Endothelial cell of umbilical vein (primary cell): ENCODE results near the gene MCM3. TPM values are rescaled to one million over a fixed set of nuclear protein-coding genes. Genes with fewer than 3 reads are reported as not detected.

ENCODE experiments used
- BruUV-seq: library from RNA; stranded (reverse); fragments of 400-500 nt; replicated peaks from 2 replicates; lab custom pipeline; 2021; lab: Mats Ljungman, UMichigan
- CTCF ChIA-PET: fragments of 300-600, 350-600 bp; sonication (Branson Sonifier 250); formaldehyde crosslinking; loops from one replicate; lab custom pipeline; 2021; ENCODE audit warnings: antibody characterized with exemption, inconsistent platforms; lab: Charles Lee
- POLR2A ChIA-PET: fragments of 300-600, 350-600 bp; sonication (Branson Sonifier 250); formaldehyde crosslinking; loops from one replicate; lab custom pipeline; 2021; ENCODE audit warnings: antibody characterized with exemption, inconsistent platforms; lab: Charles Lee
- DNase-seq: peaks from one replicate; pipeline ENCODE4 v3.0.0-alpha.2; 2011; ENCODE audit warnings: low read depth, low spot score
- FAIRE-seq: peaks from 2 replicates; lab custom pipeline; 2011; peaks lifted over from hg19 to GRCh38; lab: Jason Lieb, UNC
- H2AFZ ChIP-seq: 2 replicates; pipeline ENCODE4 v1.6.0; 2012; ENCODE audit warnings: low read depth, low read length, control low read depth, inconsistent platforms
- H3K27ac ChIP-seq: 2 replicates; pipeline ENCODE4 v1.5.1; 2011; ENCODE audit warnings: low read depth, mild to moderate bottlenecking, control low read depth, low read length, moderate library complexity; ENCODE audit not compliant: insufficient read depth
- H3K27me3 ChIP-seq, 2 experiments: 2 replicates each; pipeline versions ENCODE4 v1.6.0 to v1.6.1; 2011; ENCODE audit warnings: low read length in 2 of 2, mixed read lengths in 1 of 2; ENCODE audit not compliant: control insufficient read depth in 2 of 2, insufficient read depth in 2 of 2
- H3K36me3 ChIP-seq, 2 experiments: 2 replicates in 1 of 2; 3 replicates in 1 of 2; pipeline ENCODE4 v1.5.1; 2011; ENCODE audit warnings: low read length in 2 of 2, mild to moderate bottlenecking in 1 of 2, moderate library complexity in 1 of 2; ENCODE audit not compliant: control insufficient read depth in 2 of 2, insufficient read depth in 2 of 2; ENCODE audit errors: extremely low read depth in 1 of 2
- H3K4me1 ChIP-seq: 3 replicates; pipeline ENCODE4 v1.5.1; 2011; ENCODE audit warnings: mild to moderate bottlenecking, low read length; ENCODE audit not compliant: control insufficient read depth, insufficient read depth; ENCODE audit errors: extremely low read depth
- H3K4me2 ChIP-seq: 2 replicates; pipeline ENCODE4 v1.6.1; 2011; ENCODE audit warnings: low read length, control low read depth, mixed read lengths; ENCODE audit not compliant: insufficient read depth
- H3K4me3 ChIP-seq, 3 experiments: fragments of 200-600 bp in 1 of 3; sonication (generic), shearing (Covaris generic) in 1 of 3; replicated peaks in 1 of 3; 2 replicates each; pipeline ENCODE4 v1.5.1; 2011 to 2016; ENCODE audit warnings: control low read depth in 3 of 3, low read length in 3 of 3, mild to moderate bottlenecking in 2 of 3, inconsistent platforms in 1 of 3, low read depth in 1 of 3, moderate library complexity in 1 of 3; ENCODE audit not compliant: insufficient read depth in 1 of 3
- H3K79me2 ChIP-seq: 2 replicates; pipeline ENCODE4 v1.6.0; 2012; ENCODE audit warnings: low read length, inconsistent platforms; ENCODE audit not compliant: control insufficient read depth, insufficient read depth
- H3K9ac ChIP-seq: replicated peaks from 2 replicates; pipeline ENCODE3; 2011; ENCODE audit warnings: low read length, control low read depth; ENCODE audit not compliant: insufficient read depth; ENCODE audit errors: extremely low read depth
- H3K9me1 ChIP-seq: replicated peaks from 3 replicates; pipeline ENCODE4 v1.6.0; 2011; ENCODE audit warnings: mild to moderate bottlenecking, low read length; ENCODE audit not compliant: control insufficient read depth, insufficient read depth; ENCODE audit errors: extremely low read depth
- H3K9me3 ChIP-seq: replicated peaks from 2 replicates; pipeline ENCODE4 v1.5.1; 2012; ENCODE audit warnings: low read length, inconsistent platforms; ENCODE audit not compliant: control insufficient read depth, insufficient read depth
- H4K20me1 ChIP-seq: replicated peaks from 2 replicates; pipeline ENCODE3; 2011; ENCODE audit warnings: mild to moderate bottlenecking, low read length; ENCODE audit not compliant: control insufficient read depth, insufficient read depth; ENCODE audit errors: extremely low read depth
- EZH2 ChIP-seq: IDR thresholded peaks from 2 replicates; pipeline ENCODE4 v1.6.1; 2012; ENCODE audit warnings: borderline replicate concordance, low read depth, mild to moderate bottlenecking, moderate library complexity, low read length, inconsistent platforms; ENCODE audit not compliant: severe bottlenecking
- FOS ChIP-seq: IDR thresholded peaks from 2 replicates; pipeline ENCODE4 v1.6.1; 2011; ENCODE audit warnings: mild to moderate bottlenecking, low read length, moderate library complexity, borderline replicate concordance; ENCODE audit not compliant: insufficient read depth
- GATA2 ChIP-seq: IDR thresholded peaks from 2 replicates; pipeline ENCODE4 v1.7.0; 2011; ENCODE audit warnings: low read depth, mild to moderate bottlenecking, moderate library complexity, mixed read lengths, low read length; ENCODE audit not compliant: insufficient read length, insufficient read depth
- JUN ChIP-seq: IDR thresholded peaks from 2 replicates; pipeline ENCODE4 v1.6.1; 2011; ENCODE audit warnings: borderline replicate concordance, low read depth; ENCODE audit not compliant: insufficient read length, insufficient read depth
- MYC ChIP-seq: IDR thresholded peaks from one replicate; pipeline ENCODE4 v1.6.1; 2011; ENCODE audit warnings: mild to moderate bottlenecking, low read depth, low read length
- POLR2AphosphoS5 ChIP-seq: IDR thresholded peaks from 2 replicates; pipeline ENCODE4 v1.6.1; 2012; ENCODE audit warnings: low read depth, mild to moderate bottlenecking, control low read depth, low read length, moderate library complexity; ENCODE audit not compliant: insufficient read depth
- dilution Hi-C: fragments of 300-500 bp; cut with MboI; formaldehyde crosslinking; loops from one replicate; pipeline ENCODE4 v1.15.0; 2019; ENCODE audit warnings: low sequenced_read_pairs; ENCODE audit not compliant: extremely low pct_ligation_motif_present
- intact Hi-C: fragments of 100-400 bp; cut with micrococcal nuclease; formaldehyde crosslinking; loops from one replicate; pipeline ENCODE4 v1.10.0; 2022
- polyA plus RNA-seq, 4 experiments: library from polyadenylated mRNA; depleted of rRNA in 3 of 4; stranded (reverse) in 3 of 4; unstranded in 1 of 4; fragments of >200 nt; gene quantifications; 2 replicates each; pipeline versions ENCODE4 v1.2.1 to v1.2.3, GENCODE V29; 2011 to 2012; ENCODE audit warnings: missing spikeins in 1 of 4
- total RNA-seq: library from RNA; stranded (reverse); gene quantifications from 2 replicates; pipeline ENCODE4 v1.2.3, GENCODE V29; 2021
- TF ChIP-seq, protein P1 (sequence below): IDR thresholded peaks from 2 replicates; pipeline ENCODE4 v1.6.1; 2011; ENCODE audit not compliant: insufficient read depth, insufficient read length
- TF ChIP-seq, protein P2 (sequence below), 2 donors: IDR thresholded peaks; 1 replicate in 1 of 2; 2 replicates in 1 of 2; pipeline ENCODE4 v1.5.1; 2011; ENCODE audit warnings: low read length in 2 of 2, mild to moderate bottlenecking in 2 of 2, moderate library complexity in 2 of 2, control low read depth in 1 of 2, inconsistent platforms in 1 of 2, low read depth in 1 of 2; ENCODE audit not compliant: insufficient read depth in 1 of 2; ENCODE audit errors: extremely low read depth in 1 of 2

MCM3 gene
- total and polyA plus RNA-seq, 2 donors (not counting 3 experiments of a cell fraction or from before 2014, with no cell fraction given) = 57.2 to 81.6 TPM

DNA sequence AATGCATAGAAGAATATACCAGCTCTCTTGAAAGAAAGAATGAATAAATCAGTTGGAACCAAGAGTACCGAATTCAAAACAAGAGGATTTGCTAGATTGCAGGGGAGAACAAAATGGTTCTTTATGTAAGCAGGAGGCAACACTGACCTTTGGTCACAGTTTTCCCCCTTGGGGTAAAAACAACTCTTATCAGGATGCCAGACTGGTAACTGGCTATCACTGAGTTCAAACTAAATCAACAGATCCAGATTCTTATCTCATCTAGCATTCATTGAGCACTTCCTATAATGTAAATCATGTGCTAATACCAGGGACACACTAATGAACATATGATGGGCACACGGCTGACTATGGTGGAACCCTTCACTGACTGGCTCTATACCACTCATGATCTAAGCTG is 35.5 kb downstream of the MCM3 start:
- H2AFZ ChIP-seq = no peak overlapping the region
- H3K9ac ChIP-seq = no peak overlapping the region
- H4K20me1 ChIP-seq = no peaks in the 10 kb centered on the region
- no peaks in the 10 kb centered on the region for H3K79me2 ChIP-seq
- no peak overlapping the region for H3K27ac ChIP-seq
- dilution Hi-C loops (no loop called here), intact Hi-C loops (no loop called here)
- peaks cover 8 to 9% of the 10 kb centered on the region in 2 experiments for H3K27me3 ChIP-seq
- BruUV-seq = no TSS peak
- DNase-seq = peak; percentile 8
- FAIRE-seq = no peak
- no peaks in the 10 kb centered on the region for H3K9me3 ChIP-seq
- H3K4me2 ChIP-seq = no peak overlapping the region
- TF ChIP-seq JUN = no peak
- no peak for TF ChIP-seq EZH2
- no peak overlapping the region for H3K4me3 ChIP-seq
- no peaks in the 10 kb centered on the region for H3K36me3 ChIP-seq
- ChIA-PET CTCF (no interaction called here), POLR2A (no interaction called here)
- H3K9me1 ChIP-seq = no peaks in the 10 kb centered on the region
- no peaks in the 10 kb centered on the region for H3K4me1 ChIP-seq

DNA sequence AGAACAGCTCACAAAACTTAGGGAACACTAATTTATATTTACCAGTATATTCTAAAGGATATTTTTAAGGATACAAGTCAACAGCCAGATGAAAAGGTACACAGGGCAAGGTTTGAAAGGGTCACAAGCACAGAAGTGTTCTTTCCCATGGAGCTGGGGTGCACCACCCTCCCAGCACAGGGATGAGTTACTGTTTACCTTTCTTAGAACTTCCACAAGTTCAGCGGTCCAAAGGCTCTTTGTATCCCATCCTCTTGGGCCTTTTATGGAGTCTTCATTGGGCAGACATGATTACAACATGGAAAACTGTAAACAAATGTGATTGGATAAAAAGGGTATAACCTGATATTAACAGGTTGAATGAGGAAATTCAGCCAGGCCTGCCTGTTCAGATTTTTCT is 39.1 kb downstream of the MCM3 start:
- dilution Hi-C loops = no loop called here
- no peak overlapping the region for H3K4me3 ChIP-seq
- BruUV-seq = no TSS peak
- DNase-seq (no peak), FAIRE-seq (no peak)
- ChIA-PET POLR2A (no interaction called here), CTCF (no interaction called here)
- intact Hi-C loops = no loop called here
- no peaks in the 10 kb centered on the region for H3K4me1 ChIP-seq
- H2AFZ ChIP-seq = no peak overlapping the region
- H4K20me1 ChIP-seq = no peaks in the 10 kb centered on the region
- H3K27me3 ChIP-seq = peaks cover 3 to 9% of the 10 kb centered on the region in 2 experiments
- H3K36me3 ChIP-seq = no peaks in the 10 kb centered on the region
- no peaks in the 10 kb centered on the region for H3K79me2 ChIP-seq
- H3K27ac ChIP-seq = no peak overlapping the region
- H3K9ac ChIP-seq = no peak overlapping the region
- TF ChIP-seq GATA2 (no peak), FOS (no peak), MYC (no peak), EZH2 (no peak), POLR2AphosphoS5 (no peak)
- TF ChIP-seq, protein P1, sequence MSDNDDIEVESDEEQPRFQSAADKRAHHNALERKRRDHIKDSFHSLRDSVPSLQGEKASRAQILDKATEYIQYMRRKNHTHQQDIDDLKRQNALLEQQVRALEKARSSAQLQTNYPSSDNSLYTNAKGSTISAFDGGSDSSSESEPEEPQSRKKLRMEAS = no peak
- TF ChIP-seq, protein P2, sequence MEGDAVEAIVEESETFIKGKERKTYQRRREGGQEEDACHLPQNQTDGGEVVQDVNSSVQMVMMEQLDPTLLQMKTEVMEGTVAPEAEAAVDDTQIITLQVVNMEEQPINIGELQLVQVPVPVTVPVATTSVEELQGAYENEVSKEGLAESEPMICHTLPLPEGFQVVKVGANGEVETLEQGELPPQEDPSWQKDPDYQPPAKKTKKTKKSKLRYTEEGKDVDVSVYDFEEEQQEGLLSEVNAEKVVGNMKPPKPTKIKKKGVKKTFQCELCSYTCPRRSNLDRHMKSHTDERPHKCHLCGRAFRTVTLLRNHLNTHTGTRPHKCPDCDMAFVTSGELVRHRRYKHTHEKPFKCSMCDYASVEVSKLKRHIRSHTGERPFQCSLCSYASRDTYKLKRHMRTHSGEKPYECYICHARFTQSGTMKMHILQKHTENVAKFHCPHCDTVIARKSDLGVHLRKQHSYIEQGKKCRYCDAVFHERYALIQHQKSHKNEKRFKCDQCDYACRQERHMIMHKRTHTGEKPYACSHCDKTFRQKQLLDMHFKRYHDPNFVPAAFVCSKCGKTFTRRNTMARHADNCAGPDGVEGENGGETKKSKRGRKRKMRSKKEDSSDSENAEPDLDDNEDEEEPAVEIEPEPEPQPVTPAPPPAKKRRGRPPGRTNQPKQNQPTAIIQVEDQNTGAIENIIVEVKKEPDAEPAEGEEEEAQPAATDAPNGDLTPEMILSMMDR (IDR thresholded peaks at IDR 0.05; ENCODE audit: extremely low read depth in 1 of 2, insufficient read depth in 1 of 2, low read depth in 1 of 2, low read length in 2 of 2) = no peak
- H3K9me3 ChIP-seq = no peaks in the 10 kb centered on the region
- no peak overlapping the region for H3K4me2 ChIP-seq
- H3K9me1 ChIP-seq = no peaks in the 10 kb centered on the region
